Coronary artery (tissue), 2 donors: Measurements from ENCODE around the gene KRTAP10-5.

Experiments
- DNase-seq: peaks from one replicate; pipeline ENCODE4 v3.0.0-alpha.2; 2017; ENCODE audit warnings: low spot score
- H3K27ac ChIP-seq, 2 donors: fragments of 200-600 bp; sonication (generic); one replicate each; pipeline ENCODE4 v1.5.1; 2016 to 2019
- H3K4me3 ChIP-seq: fragments of 200-600 bp; sonication (generic); 2 replicates; pipeline ENCODE4 v1.5.1; 2016; ENCODE audit warnings: mild to moderate bottlenecking, moderate library complexity
- TF ChIP-seq, protein P1 (sequence below): fragments of 200-600 bp; sonication (generic); IDR thresholded peaks from one replicate; pipeline ENCODE4 v1.5.1; 2019; ENCODE audit warnings: antibody characterized with exemption

Gene KRTAP10-5

DNA sequence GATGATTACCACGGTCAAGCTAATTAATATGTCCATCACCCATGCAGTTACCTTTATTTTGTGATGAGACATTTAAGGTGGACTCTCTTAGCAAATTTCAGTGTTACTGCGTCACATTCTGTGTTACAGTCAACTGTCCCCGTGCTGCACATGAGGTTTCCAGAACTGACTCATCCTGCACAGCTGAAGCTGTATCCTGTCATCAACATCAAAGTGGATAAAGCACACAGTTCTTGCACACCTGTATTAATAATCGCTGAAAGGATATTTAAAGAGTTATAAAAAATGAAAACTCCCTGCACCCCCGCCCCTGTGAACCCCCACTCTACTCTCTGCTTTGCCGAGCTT is 3.4 kb upstream of the KRTAP10-5 start:
- H3K27ac ChIP-seq = no peak overlapping the region
- DNase-seq = no peak

DNA sequence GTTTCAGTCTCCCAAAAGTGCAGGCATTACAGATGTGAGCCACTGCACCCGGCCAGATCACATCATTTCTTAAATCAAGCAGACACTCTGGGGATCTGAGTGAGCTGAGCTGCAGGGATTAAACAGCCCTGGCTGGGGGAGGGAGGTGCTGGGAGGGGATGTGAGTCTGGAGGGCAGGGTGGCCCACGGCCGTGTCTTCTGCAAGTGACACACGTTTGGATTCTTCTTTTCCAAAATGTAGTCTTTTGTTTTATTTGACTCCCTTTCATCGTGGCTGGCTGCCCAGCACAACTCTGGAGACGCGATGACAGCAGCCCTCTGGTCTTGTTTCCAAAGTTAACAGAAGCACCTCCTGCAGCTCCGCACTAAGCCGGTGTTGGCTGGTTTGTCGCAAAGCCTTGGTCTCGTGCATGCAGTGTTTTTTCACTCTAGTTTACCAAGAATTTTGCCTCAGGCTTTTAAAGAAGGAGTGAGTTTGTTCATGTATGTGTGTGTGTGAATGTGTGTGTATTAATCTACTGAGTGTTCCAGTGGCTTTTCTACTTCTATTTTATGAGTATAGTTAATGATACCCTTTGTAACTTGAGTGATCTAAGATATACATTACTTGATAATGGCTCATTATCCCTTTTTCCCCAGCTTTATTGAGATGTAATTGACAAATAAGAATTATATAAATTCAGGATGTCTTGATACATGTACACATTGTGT is 2.8 kb upstream of the KRTAP10-5 start:
- Histone ChIP-seq H3K4me3 (no peak overlapping the region), H3K27ac (no peak overlapping the region)
- DNase-seq = no peak
- TF ChIP-seq, protein P1, sequence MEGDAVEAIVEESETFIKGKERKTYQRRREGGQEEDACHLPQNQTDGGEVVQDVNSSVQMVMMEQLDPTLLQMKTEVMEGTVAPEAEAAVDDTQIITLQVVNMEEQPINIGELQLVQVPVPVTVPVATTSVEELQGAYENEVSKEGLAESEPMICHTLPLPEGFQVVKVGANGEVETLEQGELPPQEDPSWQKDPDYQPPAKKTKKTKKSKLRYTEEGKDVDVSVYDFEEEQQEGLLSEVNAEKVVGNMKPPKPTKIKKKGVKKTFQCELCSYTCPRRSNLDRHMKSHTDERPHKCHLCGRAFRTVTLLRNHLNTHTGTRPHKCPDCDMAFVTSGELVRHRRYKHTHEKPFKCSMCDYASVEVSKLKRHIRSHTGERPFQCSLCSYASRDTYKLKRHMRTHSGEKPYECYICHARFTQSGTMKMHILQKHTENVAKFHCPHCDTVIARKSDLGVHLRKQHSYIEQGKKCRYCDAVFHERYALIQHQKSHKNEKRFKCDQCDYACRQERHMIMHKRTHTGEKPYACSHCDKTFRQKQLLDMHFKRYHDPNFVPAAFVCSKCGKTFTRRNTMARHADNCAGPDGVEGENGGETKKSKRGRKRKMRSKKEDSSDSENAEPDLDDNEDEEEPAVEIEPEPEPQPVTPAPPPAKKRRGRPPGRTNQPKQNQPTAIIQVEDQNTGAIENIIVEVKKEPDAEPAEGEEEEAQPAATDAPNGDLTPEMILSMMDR = no peak

More for the DNA sequence above, 3.4 kb upstream of the KRTAP10-5 start:
- TF ChIP-seq, protein P1 = no peak
- H3K4me3 ChIP-seq = no peak overlapping the region

- Histone ChIP-seq H3K27ac (no peak overlapping the region), H3K4me3 (no peak overlapping the region)
- TF ChIP-seq, protein P1 = no peak
- DNase-seq = no peak
Observed at GRCh38 chr21:44582055-44582454, 1.7 kb upstream of the KRTAP10-5 start.

GRCh38 chr21:44581158-44581557 is 754 bp upstream of the KRTAP10-5 start:
- no peak overlapping the region for H3K27ac ChIP-seq
- TF ChIP-seq, protein P1 = no peak
- no peak overlapping the region for H3K4me3 ChIP-seq
- DNase-seq = no peak

GRCh38 chr21:44579833-44580144 is 615 bp downstream of the KRTAP10-5 start:
- TF ChIP-seq, protein P1 = no peak
- no peak overlapping the region for H3K27ac ChIP-seq
- no peak for DNase-seq
- H3K4me3 ChIP-seq = no peak overlapping the region

- TF ChIP-seq, protein P1 = no peak
- Histone ChIP-seq H3K27ac (no peak overlapping the region), H3K4me3 (no peak overlapping the region)
- no peak for DNase-seq
Observed at GRCh38 chr21:44579056-44579832, 1.2 kb downstream of the KRTAP10-5 start.
